Bronchial epithelial cell (primary cell): ENCODE results near the gene SUSD1. TPM values are rescaled to one million over a fixed set of nuclear protein-coding genes. Genes with fewer than 3 reads are reported as not detected.

Source experiments
- DNase-seq: peaks from one replicate; pipeline ENCODE4 v3.0.0-alpha.2; 2010; ENCODE audit warnings: low read depth
- FAIRE-seq: peaks from 2 replicates; lab custom pipeline; 2011; peaks lifted over from hg19 to GRCh38; lab: Jason Lieb, UNC
- H3K27me3 ChIP-seq: 2 replicates; pipeline ENCODE4 v1.5.1; 2011; ENCODE audit warnings: low read length; ENCODE audit not compliant: control insufficient read depth, insufficient read depth
- H3K36me3 ChIP-seq: 2 replicates; pipeline ENCODE4 v1.5.1; 2011; ENCODE audit warnings: low read length; ENCODE audit not compliant: control insufficient read depth, insufficient read depth
- H3K4me3 ChIP-seq: 2 replicates; pipeline ENCODE4 v1.5.1; 2011; ENCODE audit warnings: mild to moderate bottlenecking, low read depth, low read length, control low read depth
- CTCF ChIP-seq: IDR thresholded peaks from 2 replicates; pipeline ENCODE4 v1.5.1; 2011; ENCODE audit warnings: mild to moderate bottlenecking, moderate library complexity, low read length, control low read depth, inconsistent platforms; ENCODE audit not compliant: insufficient read depth, severe bottlenecking
- total RNA-seq: library from RNA; depleted of rRNA; stranded (reverse); fragments of >200 nt; gene quantifications from 2 replicates; pipeline ENCODE4 v1.2.1, GENCODE V29; 2014

The SUSD1 gene
- total RNA-seq, 1 donor from 2014 or later, result 9.0 TPM

GRCh38 chr9:112170968-112171367, 4.1 kb downstream of the SUSD1 start:
- Histone ChIP-seq H3K36me3 (no peaks in the 10 kb centered on the region), H3K4me3 (no peak overlapping the region), H3K27me3 (no peaks in the 10 kb centered on the region)
- no peak for TF ChIP-seq CTCF
- no peak for DNase-seq
- FAIRE-seq, result no peak

- Histone ChIP-seq H3K27me3 (no peaks in the 10 kb centered on the region), H3K4me3 (no peak overlapping the region), H3K36me3 (no peaks in the 10 kb centered on the region)
- FAIRE-seq (no peak), DNase-seq (peak; percentile 93)
- no peak for TF ChIP-seq CTCF
Observed at GRCh38 chr9:112170235-112170634, 4.9 kb downstream of the SUSD1 start.

- TF ChIP-seq CTCF, result no peak
- DNase-seq (peak; percentile 92), FAIRE-seq (no peak)
- Histone ChIP-seq H3K36me3 (no peaks in the 10 kb centered on the region), H3K27me3 (no peaks in the 10 kb centered on the region), H3K4me3 (no peak overlapping the region)
Observed at GRCh38 chr9:112169368-112169767, 5.7 kb downstream of the SUSD1 start.

GRCh38 chr9:112168197-112168596, 6.9 kb downstream of the SUSD1 start:
- TF ChIP-seq CTCF, result no peak
- no peak overlapping the region for H3K4me3 ChIP-seq
- FAIRE-seq (no peak), DNase-seq (peak; percentile 62)
- H3K36me3 ChIP-seq, result no peaks in the 10 kb centered on the region
- H3K27me3 ChIP-seq, result no peaks in the 10 kb centered on the region

GRCh38 chr9:112166176-112167140, 8.6 kb downstream of the SUSD1 start:
- DNase-seq, result peak; percentile 84
- TF ChIP-seq CTCF, result peak; percentile 49
- Histone ChIP-seq H3K36me3 (no peaks in the 10 kb centered on the region), H3K27me3 (no peaks in the 10 kb centered on the region), H3K4me3 (no peak overlapping the region)
- no peak for FAIRE-seq
